GM10847 (cell line): ENCODE data around the gene MYD88.

ENCODE experiments used
- POLR2A ChIP-seq: IDR thresholded peaks from 2 replicates; pipeline ENCODE4 v1.6.1; 2011; ENCODE audit not compliant: insufficient read length; ENCODE audit errors: extremely low read depth

MYD88 gene

GRCh38 chr3:38129058-38129457, 9.4 kb upstream of the MYD88 start:
- TF ChIP-seq POLR2A: no peak

DNA sequence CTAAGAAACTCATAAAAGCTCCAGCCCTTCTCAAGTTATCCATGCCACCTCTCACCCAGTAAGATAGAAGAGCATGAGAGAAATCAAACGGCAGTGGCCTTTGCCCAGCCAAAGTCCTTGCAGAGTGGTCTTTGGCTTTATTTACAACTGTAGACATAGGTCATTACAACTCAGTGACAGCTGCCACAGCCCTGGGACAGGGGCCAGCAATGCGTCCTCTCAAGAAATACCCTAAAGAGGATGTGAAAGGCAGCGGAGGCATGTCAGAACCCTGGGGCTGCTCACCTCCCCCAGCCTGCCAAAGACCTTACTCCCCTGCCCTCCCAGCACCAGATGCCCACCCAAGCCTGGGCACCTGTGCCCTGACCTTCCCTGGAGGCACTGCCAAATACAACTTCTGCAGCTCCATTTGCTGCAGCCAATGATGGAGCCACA, 7.8 kb upstream of the MYD88 start:
- no peak for TF ChIP-seq POLR2A

DNA sequence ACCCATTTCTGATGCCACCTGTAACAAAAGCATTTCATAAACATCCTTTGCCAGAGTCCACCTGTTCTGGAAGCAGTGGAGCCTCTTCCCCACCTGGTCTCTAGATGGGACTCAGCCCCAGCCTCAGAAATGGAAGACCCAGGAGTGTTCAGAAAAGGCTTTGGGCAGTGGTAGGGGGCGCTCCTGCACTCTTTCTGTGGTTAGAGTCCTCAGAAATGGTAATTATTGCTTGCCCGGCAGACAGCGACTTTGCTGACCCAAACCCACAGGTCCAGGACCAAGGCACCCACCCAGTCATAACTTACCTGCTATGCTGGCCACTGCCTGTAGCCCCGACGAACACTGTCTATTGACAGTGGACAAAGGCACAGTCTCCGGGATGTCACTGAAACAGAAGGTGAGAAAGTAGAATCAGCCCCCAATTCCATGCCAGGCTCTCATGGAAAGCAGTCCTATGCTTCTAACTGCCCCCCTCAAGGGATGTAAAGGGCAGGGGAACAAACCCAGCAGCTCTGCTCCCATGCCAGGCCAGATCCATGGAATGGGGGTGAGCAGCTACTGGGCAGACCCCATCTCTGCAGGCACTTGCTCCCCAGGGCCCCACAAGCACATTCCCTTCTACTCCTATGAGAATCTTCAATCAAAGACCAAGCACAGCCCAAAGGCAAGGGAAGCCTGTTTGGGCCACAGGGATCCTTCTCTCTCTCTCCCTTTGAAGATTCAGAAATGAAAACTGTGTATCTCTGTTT, 6.7 kb upstream of the MYD88 start:
- TF ChIP-seq POLR2A: no peak

DNA sequence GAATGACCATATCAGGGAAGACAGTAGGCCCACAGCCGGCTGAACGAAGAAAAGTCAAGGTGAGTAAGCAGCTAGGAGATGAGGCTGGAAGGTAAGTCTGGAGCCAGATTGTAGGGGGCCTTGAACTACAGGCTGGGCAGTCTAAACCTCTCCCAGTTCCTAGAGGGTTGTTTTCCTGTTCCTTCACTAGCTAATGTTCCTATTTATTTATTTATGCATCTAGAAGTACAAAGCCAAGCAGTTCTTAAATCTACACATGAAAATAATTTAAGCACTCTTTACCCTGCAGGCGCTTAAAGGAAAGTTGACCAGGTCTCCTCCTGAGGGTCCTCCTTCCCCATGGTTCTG, 5.3 kb upstream of the MYD88 start:
- no peak for TF ChIP-seq POLR2A

DNA sequence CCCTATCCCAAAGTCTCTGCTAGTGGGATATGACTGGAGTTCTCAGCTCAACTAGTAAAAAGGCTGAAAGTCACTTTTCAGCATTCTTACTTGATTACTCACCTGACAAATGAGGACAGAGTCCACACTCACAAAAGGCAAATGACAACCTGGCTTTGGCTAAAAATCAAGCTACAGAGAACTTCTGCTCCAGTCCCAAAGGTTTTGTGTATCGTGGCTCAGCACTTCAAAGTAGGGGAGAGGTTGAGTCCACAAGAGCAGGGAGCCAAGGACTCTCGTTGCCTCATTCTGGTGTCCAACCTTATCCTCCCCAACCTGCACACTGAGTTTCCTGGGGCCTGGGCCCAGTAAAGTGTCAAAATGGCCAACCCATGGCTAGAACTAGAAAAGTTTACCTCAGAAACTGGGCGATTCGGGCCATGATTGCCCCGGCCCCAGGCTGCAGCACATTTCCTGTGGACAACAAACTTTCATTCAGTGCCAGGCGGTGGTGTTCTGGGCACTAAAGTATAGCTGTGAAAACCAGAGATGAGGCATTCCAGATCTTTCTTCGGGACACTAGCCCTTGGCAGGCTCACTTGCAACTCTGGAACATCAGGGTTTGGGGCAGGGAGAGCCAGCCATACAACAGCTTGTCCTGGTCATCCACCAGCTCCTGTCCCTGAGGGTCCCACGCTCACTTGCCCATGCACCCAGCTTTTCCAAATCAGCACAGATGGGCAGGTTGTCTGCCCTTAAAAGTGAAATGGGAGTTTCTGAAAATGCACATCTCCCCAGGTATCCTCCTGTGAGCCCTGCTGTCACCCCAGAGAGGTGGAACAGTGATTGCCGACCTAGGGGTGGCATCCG, 4.7 kb upstream of the MYD88 start:
- no peak for TF ChIP-seq POLR2A

- TF ChIP-seq POLR2A: no peak
These were observed 2.1 kb upstream of the MYD88 start for GRCh38 chr3:38136393-38136776.

DNA sequence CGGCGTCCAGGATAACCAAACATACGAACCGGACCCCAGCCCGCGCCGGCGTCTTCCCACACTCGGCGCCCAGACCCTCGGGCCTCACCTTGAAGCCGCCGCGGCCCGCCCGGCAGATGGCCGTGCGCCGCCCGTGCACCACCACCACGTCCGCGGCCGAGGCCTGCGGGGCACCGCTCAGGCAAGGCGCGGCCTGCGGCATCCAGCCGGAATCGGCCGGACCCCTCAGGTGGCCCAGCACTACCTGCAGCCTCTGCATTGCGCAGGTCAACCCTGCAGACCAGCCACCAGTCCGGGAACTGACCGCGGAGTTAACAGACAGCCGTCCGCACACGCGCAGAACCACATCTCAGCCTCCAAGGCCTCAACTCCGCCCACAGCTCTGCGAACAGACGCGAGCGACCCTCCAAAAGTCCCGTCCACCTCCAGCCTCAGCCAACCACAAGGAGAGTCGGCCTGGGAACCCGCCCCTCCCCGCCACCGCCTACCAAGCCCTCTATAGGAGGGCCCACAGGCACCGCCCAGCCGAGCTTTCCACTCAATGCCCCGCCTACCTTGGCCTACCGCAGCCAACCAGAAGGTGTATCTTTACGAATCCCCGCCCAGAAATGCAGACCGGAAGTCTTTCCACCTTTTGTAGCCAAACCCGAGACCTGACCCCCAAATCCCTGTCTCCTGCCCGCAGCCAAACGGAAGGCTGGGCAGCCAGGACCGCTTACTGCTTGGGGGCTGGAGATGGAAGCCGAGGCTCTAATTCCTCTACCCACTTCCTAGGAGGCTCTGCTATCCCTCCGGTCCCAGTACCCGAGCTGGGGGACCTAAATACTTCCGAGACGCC, 1.5 kb upstream of the MYD88 start, which contains the start of gene ACAA1:
ACAA1 (minus strand) TSS at position 351 of the 838 bp plus-strand sequence; CDS start at position 259, 92 bp downstream.
- peak; percentile 84 for TF ChIP-seq POLR2A

DNA sequence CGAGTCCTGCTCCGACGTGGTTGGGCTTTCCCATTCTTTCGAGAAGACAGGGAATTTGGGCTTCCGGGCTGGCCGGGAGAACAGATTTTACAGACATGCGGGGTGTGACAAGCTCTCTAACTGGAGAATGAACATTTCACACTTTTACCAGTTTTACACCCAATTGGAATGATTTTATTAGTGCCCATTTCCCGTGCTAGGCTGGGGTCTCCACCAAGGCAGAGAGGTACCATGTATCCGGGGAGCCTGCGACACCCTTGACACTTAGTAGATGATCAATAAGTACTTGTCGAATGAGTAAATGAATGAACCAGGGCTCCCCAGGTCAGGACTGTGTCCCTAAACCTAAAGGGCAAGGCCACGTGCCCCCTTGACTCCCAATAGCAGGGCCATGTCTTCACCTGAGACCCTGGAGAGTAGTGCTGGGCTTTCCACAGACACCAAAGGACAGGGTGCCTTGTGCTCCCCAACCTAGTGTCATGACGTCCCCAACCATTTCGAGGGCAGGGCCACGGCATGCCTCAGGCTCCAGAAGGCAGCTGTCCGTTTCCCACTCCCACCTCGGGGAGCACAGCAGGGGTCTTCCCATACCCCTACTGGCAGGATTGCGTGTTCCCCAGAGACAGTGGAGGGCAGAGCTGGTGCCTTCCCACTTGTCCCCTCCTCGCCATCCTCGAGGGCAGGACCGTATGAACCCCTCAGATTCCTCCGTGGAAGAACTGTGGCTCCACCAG, 679 bp upstream of the MYD88 start:
- no peak for TF ChIP-seq POLR2A

- no peak for TF ChIP-seq POLR2A
These were observed 730 bp downstream of the MYD88 start for GRCh38 chr3:38139191-38139590.

DNA sequence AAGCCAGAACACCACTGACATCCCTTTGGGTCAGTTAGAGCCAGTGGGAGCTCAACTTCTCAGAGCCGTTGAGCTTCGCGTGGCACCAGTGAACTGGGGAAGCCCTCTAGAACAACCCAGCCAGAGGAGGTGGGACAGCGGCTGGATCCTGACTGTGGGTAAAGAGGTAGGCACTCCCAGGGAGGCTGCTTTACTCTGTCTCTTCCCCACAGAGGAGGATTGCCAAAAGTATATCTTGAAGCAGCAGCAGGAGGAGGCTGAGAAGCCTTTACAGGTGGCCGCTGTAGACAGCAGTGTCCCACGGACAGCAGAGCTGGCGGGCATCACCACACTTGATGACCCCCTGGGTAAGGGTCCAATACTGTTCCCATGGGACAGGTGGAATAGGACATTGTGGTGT, 1.2 kb downstream of the MYD88 start:
- no peak for TF ChIP-seq POLR2A

DNA sequence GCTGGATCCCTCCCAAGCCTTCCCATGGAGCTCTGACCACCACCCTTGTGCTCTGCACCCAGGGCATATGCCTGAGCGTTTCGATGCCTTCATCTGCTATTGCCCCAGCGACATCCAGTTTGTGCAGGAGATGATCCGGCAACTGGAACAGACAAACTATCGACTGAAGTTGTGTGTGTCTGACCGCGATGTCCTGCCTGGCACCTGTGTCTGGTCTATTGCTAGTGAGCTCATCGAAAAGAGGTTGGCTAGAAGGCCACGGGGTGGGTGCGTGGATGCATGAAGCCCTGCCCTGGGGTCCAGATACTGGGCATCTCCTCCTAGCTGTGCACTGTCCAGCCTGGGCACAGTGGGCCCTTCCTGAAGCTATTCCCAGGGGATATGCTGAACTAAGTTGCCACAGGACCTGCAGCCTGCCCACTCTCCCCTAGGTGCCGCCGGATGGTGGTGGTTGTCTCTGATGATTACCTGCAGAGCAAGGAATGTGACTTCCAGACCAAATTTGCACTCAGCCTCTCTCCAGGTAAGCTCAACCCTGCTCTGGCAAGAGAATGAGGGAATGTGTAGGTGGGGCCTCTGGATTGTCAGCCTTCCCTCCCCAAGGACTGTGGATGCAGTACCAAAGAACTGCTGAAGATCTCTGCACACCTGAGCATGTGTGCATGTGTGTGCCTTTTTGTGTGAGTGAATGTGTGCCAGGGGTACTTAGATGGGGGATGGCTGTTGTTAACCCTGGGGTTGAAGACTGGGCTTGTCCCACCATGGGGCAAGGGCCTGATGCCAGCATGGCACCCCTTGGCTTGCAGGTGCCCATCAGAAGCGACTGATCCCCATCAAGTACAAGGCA, 2.1 kb downstream of the MYD88 start:
- no peak for TF ChIP-seq POLR2A

DNA sequence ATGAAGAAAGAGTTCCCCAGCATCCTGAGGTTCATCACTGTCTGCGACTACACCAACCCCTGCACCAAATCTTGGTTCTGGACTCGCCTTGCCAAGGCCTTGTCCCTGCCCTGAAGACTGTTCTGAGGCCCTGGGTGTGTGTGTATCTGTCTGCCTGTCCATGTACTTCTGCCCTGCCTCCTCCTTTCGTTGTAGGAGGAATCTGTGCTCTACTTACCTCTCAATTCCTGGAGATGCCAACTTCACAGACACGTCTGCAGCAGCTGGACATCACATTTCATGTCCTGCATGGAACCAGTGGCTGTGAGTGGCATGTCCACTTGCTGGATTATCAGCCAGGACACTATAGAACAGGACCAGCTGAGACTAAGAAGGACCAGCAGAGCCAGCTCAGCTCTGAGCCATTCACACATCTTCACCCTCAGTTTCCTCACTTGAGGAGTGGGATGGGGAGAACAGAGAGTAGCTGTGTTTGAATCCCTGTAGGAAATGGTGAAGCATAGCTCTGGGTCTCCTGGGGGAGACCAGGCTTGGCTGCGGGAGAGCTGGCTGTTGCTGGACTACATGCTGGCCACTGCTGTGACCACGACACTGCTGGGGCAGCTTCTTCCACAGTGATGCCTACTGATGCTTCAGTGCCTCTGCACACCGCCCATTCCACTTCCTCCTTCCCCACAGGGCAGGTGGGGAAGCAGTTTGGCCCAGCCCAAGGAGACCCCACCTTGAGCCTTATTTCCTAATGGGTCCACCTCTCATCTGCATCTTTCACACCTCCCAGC, 2.9 kb downstream of the MYD88 start:
- no peak for TF ChIP-seq POLR2A

DNA sequence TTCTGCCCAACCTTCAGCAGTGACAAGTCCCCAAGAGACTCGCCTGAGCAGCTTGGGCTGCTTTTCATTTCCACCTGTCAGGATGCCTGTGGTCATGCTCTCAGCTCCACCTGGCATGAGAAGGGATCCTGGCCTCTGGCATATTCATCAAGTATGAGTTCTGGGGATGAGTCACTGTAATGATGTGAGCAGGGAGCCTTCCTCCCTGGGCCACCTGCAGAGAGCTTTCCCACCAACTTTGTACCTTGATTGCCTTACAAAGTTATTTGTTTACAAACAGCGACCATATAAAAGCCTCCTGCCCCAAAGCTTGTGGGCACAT, 3.5 kb downstream of the MYD88 start:
- TF ChIP-seq POLR2A: no peak
